IMR-90 (cell line): ENCODE results near the gene ID1. TPM values are rescaled to one million over a fixed set of nuclear protein-coding genes. Genes with fewer than 3 reads are reported as not detected.
A peak's percentile ranks its signal among the peaks of the same experiment; 100 is the strongest.

Experiments used
- ATAC-seq: fragments of 200-7000 bp; cut with Tn5 transposase; 2 replicates; pipeline ENCODE4 v1.9.1; 2020; ENCODE audit warnings: low read depth, mild to moderate bottlenecking, moderate library complexity
- BruUV-seq: library from RNA; stranded (reverse); fragments of 400-500 nt; replicated peaks from 2 replicates; lab custom pipeline; 2021; lab: Mats Ljungman, UMichigan
- CTCF ChIA-PET: fragments of 300-600 bp; formaldehyde crosslinking; extraction: SDS; loops from one replicate; lab custom pipeline; 2021; ENCODE audit warnings: antibody characterized with exemption; lab: Yijun Ruan, JAX
- POLR2A ChIA-PET: fragments of 300-600 bp; sonication (Branson Sonifier 250); formaldehyde crosslinking; loops from one replicate; lab custom pipeline; 2022; ENCODE audit warnings: antibody characterized with exemption; ENCODE audit not compliant: unreplicated experiment; lab: Charles Lee
- DNase-seq: peaks from one replicate; pipeline ENCODE4 v3.0.0; 2013
- H2AFZ ChIP-seq: replicated peaks from 2 replicates; pipeline ENCODE3; 2013; ENCODE audit warnings: low read length, mild to moderate bottlenecking; ENCODE audit not compliant: poor library complexity
- H2AK5ac ChIP-seq: 2 replicates; pipeline ENCODE4 v1.6.1; 2013; ENCODE audit warnings: low read depth, low read length, inconsistent platforms
- H2AK9ac ChIP-seq: replicated peaks from 2 replicates; pipeline ENCODE3; 2013; ENCODE audit warnings: mild to moderate bottlenecking, low read depth, low read length, moderate library complexity; ENCODE audit not compliant: poor library complexity
- H2BK120ac ChIP-seq: 2 replicates; pipeline ENCODE4 v1.6.1; 2013; ENCODE audit warnings: low read depth, low read length, inconsistent platforms
- H2BK15ac ChIP-seq: 3 replicates; pipeline ENCODE4 v1.6.1; 2013; ENCODE audit warnings: low read depth, low read length, inconsistent platforms
- H2BK20ac ChIP-seq: 2 replicates; pipeline ENCODE4 v1.6.1; 2013; ENCODE audit warnings: low read depth, mild to moderate bottlenecking, inconsistent platforms, low read length, moderate library complexity
- H2BK5ac ChIP-seq: 2 replicates; pipeline ENCODE4 v1.6.1; 2013; ENCODE audit warnings: mild to moderate bottlenecking, low read depth, low read length, inconsistent platforms; ENCODE audit not compliant: poor library complexity, severe bottlenecking
- H3K14ac ChIP-seq: replicated peaks from 2 replicates; pipeline ENCODE4 v1.6.1; 2013; ENCODE audit warnings: low read depth, low read length, inconsistent platforms
- H3K18ac ChIP-seq: 2 replicates; pipeline ENCODE4 v1.6.1; 2013; ENCODE audit warnings: low read depth, low read length, control low read depth
- H3K23ac ChIP-seq: 2 replicates; pipeline ENCODE4 v1.6.1; 2013; ENCODE audit warnings: low read depth, low read length, inconsistent platforms
- H3K27ac ChIP-seq: 2 replicates; pipeline ENCODE4 v1.5.1; 2013; ENCODE audit warnings: mild to moderate bottlenecking, control low read depth, low read length; ENCODE audit not compliant: insufficient read depth
- H3K27me3 ChIP-seq: 2 replicates; pipeline ENCODE4 v1.6.1; 2013; ENCODE audit warnings: low read length; ENCODE audit not compliant: control insufficient read depth, insufficient read depth
- H3K36me3 ChIP-seq: 2 replicates; pipeline ENCODE4 v1.6.1; 2013; ENCODE audit warnings: low read length, mixed read lengths; ENCODE audit not compliant: control insufficient read depth, insufficient read depth
- H3K4ac ChIP-seq: 2 replicates; pipeline ENCODE4 v1.6.1; 2013; ENCODE audit warnings: low read depth, low read length, inconsistent platforms
- H3K4me1 ChIP-seq: 2 replicates; pipeline ENCODE4 v1.6.1; 2013; ENCODE audit warnings: low read length, mixed read lengths; ENCODE audit not compliant: control insufficient read depth, insufficient read depth
- H3K4me2 ChIP-seq: 2 replicates; pipeline ENCODE4 v1.6.1; 2013; ENCODE audit warnings: low read depth, mild to moderate bottlenecking, control low read depth, low read length, moderate library complexity
- H3K4me3 ChIP-seq: 2 replicates; pipeline ENCODE4 v1.5.1; 2013; ENCODE audit warnings: low read depth, mild to moderate bottlenecking, control low read depth, low read length, moderate library complexity; ENCODE audit not compliant: insufficient read depth
- H3K56ac ChIP-seq: 2 replicates; pipeline ENCODE4 v1.6.1; 2013; ENCODE audit warnings: low read length, inconsistent platforms; ENCODE audit not compliant: insufficient read depth; ENCODE audit errors: extremely low read depth
- H3K79me1 ChIP-seq, 2 experiments: 2 replicates each; pipeline ENCODE4 v1.6.1; 2013; ENCODE audit warnings: low read length in 2 of 2, inconsistent platforms in 1 of 2, low read depth in 1 of 2
- H3K9ac ChIP-seq: 2 replicates; pipeline ENCODE4 v1.6.1; 2013; ENCODE audit warnings: low read depth, low read length, control low read depth
- H3K9me1 ChIP-seq: 2 replicates; pipeline ENCODE4 v1.6.1; 2013; ENCODE audit warnings: low read length, inconsistent platforms; ENCODE audit not compliant: insufficient read depth
- H3K9me3 ChIP-seq: 2 replicates; pipeline ENCODE4 v1.6.1; 2013; ENCODE audit warnings: low read length; ENCODE audit not compliant: control insufficient read depth, insufficient read depth
- H4K20me1 ChIP-seq: 2 replicates; pipeline ENCODE4 v1.6.1; 2013; ENCODE audit warnings: low read length, inconsistent platforms; ENCODE audit not compliant: insufficient read depth
- H4K5ac ChIP-seq: 2 replicates; pipeline ENCODE4 v1.6.1; 2013; ENCODE audit warnings: mild to moderate bottlenecking, low read depth, low read length, control low read depth
- H4K8ac ChIP-seq, 2 experiments: 2 replicates each; pipeline ENCODE4 v1.6.1; 2013; ENCODE audit warnings: low read depth in 2 of 2, low read length in 2 of 2, control low read depth in 1 of 2, inconsistent platforms in 1 of 2
- H4K91ac ChIP-seq: 2 replicates; pipeline ENCODE4 v1.6.1; 2013; ENCODE audit warnings: low read depth, low read length, inconsistent platforms; ENCODE audit not compliant: insufficient read depth
- CHD1 ChIP-seq: IDR thresholded peaks from 2 replicates; pipeline ENCODE4 v1.6.1; 2012; ENCODE audit warnings: low read depth, low read length, improper control_type of control experiment
- USF2 ChIP-seq: fragments of 150-350 bp; IDR thresholded peaks from 2 replicates; pipeline ENCODE4 v1.6.1; 2017; ENCODE audit warnings: mild to moderate bottlenecking, antibody characterized with exemption, low read length, low read depth
- WGBS, 2 experiments: methylation state at CpG; one replicate each; pipeline versions ENCODE4 v1.1.5 to v1.1.7; 2013; ENCODE audit warnings: missing lambda C conversion rate in 2 of 2; ENCODE audit not compliant: insufficient read length in 1 of 2; ENCODE audit errors: extremely low coverage in 2 of 2; 5-methylcytosine and 5-hydroxymethylcytosine counted together
- dilution Hi-C: fragments of 300-500 bp; cut with HindIII; formaldehyde crosslinking; loops from one replicate; pipeline ENCODE4 v1.14.3; 2018; ENCODE audit warnings: low sequenced_read_pairs; ENCODE audit not compliant: unreplicated experiment
- in situ Hi-C: fragments of 300-500 bp; cut with MboI; formaldehyde crosslinking; loops from 3 replicates; pipeline ENCODE4 v1.14.3; 2019; ENCODE audit warnings: low sequenced_read_pairs, inconsistent platforms, mixed read lengths
- intact Hi-C: fragments of 100-400 bp; cut with micrococcal nuclease; formaldehyde crosslinking; loops from 2 replicates; pipeline ENCODE4 v1.10.0; 2022
- polyA plus RNA-seq, 3 experiments: library from polyadenylated mRNA; depleted of rRNA; stranded (reverse); fragments of >200 nt; gene quantifications; 2 replicates each; pipeline ENCODE4 v1.2.3, GENCODE V29; 2012; ENCODE audit warnings: low replicate concordance in 1 of 3
- total RNA-seq: library from RNA; depleted of rRNA; stranded (reverse); fragments of >200 nt; gene quantifications from 2 replicates; pipeline ENCODE4 v1.2.3, GENCODE V29; 2012

The ID1 gene
- total and polyA plus RNA-seq, 2 of the 4 experiments (the other 2 are of a cell fraction): 148 to 174 TPM

GRCh38 chr20:31604567-31605030 is 490 bp upstream of the ID1 start:
- in situ Hi-C loops: loop anchor here (5.0 kb wide), 1 partner anchor 42 kb away; no protein-coding TSS in a partner anchor
- no TSS peak for BruUV-seq
- no peak for TF ChIP-seq USF2
- peak; percentile 95; the same call in 1 of the 2 replicates for TF ChIP-seq CHD1
- peak overlapping the region; percentile 65 for H2BK120ac ChIP-seq
- H3K79me1 ChIP-seq: peaks cover 0 to 17% of the 10 kb centered on the region in 2 experiments; a peak in 2 of 4 replicates
- peak overlapping the region; percentile 99 for H3K56ac ChIP-seq
- H2BK5ac ChIP-seq: peak overlapping the region; percentile 59
- peaks cover 21% of the 10 kb centered on the region for H3K4me1 ChIP-seq
- peak overlapping the region; percentile 66 for H3K4me3 ChIP-seq
- DNase-seq: no peak
- peak overlapping the region; percentile 84 for H3K4me2 ChIP-seq
- peaks cover 18% of the 10 kb centered on the region for H4K20me1 ChIP-seq
- peak overlapping the region; percentile 56 for H2AK9ac ChIP-seq
- H2BK15ac ChIP-seq: peak overlapping the region; percentile 7; the same call in 1 of the 3 replicates
- ATAC-seq: peak; percentile 1
- ChIA-PET CTCF (interaction anchor here (1.1 to 2.5 kb wide), 5 partner anchors 8 to 44 kb away, joined by 4 to 12 read pairs (median 7); no protein-coding TSS in a partner anchor), POLR2A (interaction anchor here (1.4 to 1.7 kb wide), 2 partner anchors 9 to 32 kb away, joined by 6 to 8 read pairs; no protein-coding TSS in a partner anchor)
- H4K8ac ChIP-seq: peak overlapping the region; percentile 87 to 88; a peak in 3 of 4 replicates
- peak overlapping the region; percentile 53 for H3K14ac ChIP-seq
- no CpG with 5 or more reads among the region's 14 CpGs for WGBS, 2 experiments
- intact Hi-C loops: loop anchor here (1.0 kb wide), 1 partner anchor 32 kb away; no protein-coding TSS in a partner anchor
- peak overlapping the region; percentile 20; the same call in 1 of the 2 replicates for H2BK20ac ChIP-seq
- H3K23ac ChIP-seq: peak overlapping the region; percentile 65
- H3K27me3 ChIP-seq: no peaks in the 10 kb centered on the region
- H3K9me3 ChIP-seq: no peaks in the 10 kb centered on the region
- dilution Hi-C loops: no loop called here
- peak overlapping the region; percentile 2; the same call in 1 of the 2 replicates for H4K5ac ChIP-seq
- H3K36me3 ChIP-seq: peaks cover 1% of the 10 kb centered on the region; the same call in 1 of the 2 replicates
- H2AK5ac ChIP-seq: peak overlapping the region; percentile 67
- peak overlapping the region; percentile 27 for H3K18ac ChIP-seq
- peak overlapping the region; percentile 79 for H3K9ac ChIP-seq
- H3K9me1 ChIP-seq: no peaks in the 10 kb centered on the region
- peak overlapping the region; percentile 87 for H3K27ac ChIP-seq
- peak overlapping the region; percentile 84 for H3K4ac ChIP-seq
- peak overlapping the region; percentile 85 for H2AFZ ChIP-seq
- H4K91ac ChIP-seq: peak overlapping the region; percentile 85
